GM23248 (cell line): ENCODE measurements around the gene AGTRAP.

Experiments used
- EZH2 ChIP-seq: fragments of 200-600 bp; sonication (generic); IDR thresholded peaks from 2 replicates; pipeline ENCODE4 v1.6.1; 2018; ENCODE audit warnings: antibody characterized with exemption, mild to moderate bottlenecking; ENCODE audit not compliant: insufficient read depth, poor library complexity, severe bottlenecking
- EZH2phosphoT487 ChIP-seq: fragments of 200-600 bp; sonication (generic); IDR thresholded peaks from 2 replicates; pipeline ENCODE4 v1.6.1; 2018; ENCODE audit warnings: antibody characterized with exemption, moderate library complexity, mild to moderate bottlenecking, low read depth; ENCODE audit not compliant: insufficient read depth

- TF ChIP-seq EZH2phosphoT487 (no peak), EZH2 (no peak)
These were observed 52.7 kb downstream of the AGTRAP start for GRCh38 chr1:11788549-11789053.
